ENCODE data around the gene MRPS25.
"Not testable (repeated sequence)": the region's sequence is repeated elsewhere in the genome, so short reads cannot be mapped to it uniquely, and the experiment has no call there.

MRPS25 gene

DNA sequence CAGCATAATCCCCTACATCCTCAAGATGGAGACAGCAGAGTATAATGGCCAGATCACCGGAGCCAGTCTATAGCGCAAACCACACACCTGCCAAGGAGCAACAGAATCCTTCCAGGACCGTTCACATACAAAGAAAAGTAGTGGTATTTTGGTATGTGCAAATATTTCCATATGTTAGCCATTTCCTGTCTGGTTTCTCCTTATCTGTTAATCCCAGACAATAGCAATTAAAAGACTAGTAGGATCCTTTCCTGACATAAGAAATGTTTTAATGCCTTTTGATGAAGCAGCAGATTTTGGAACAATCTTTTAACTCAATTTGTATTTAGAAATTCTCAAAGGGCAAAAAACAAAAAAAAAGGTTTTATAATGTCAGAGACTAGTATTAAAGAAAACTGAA lies 22.2 kb downstream of the MRPS25 start:
- DNase-seq, result no peak

DNA sequence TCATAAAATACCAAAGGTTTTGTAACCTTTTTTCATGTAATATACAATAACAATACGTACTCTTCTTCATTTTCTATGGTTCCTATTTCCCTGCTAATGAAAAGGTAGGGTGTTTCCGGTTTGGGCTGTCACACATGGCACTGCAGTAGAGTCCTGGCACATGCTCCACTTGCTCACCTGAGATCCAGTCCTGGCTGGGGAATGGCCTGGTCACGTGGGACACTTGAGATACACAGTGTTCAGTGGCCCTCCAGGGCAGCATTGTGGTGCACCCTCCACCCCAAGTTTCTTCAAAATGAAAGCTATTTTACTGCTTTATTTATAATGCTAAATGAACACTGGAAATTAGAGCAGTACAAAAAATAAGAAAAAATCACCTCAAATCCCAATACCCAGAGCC lies 23.2 kb downstream of the MRPS25 start:
- no peak for DNase-seq

DNA sequence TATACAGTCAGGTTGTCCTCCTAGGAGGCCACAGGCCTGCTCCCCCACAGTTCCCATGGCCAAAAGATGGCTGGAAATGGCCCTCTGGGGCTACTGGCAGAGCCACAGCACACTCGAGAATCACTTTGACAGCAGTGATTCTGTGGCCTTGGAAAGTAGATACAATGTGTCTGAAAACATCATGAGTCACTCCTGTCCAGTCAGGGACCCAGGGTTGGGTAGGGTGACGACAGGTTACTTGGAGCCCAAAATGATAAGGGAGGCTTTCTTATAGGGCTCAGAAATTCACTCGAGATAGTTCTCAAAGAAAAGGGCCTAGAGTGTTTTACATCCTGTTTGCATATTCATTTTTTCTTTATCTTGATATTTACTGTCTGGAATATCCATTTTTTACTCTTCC lies 24.3 kb downstream of the MRPS25 start:
- DNase-seq, result no peak

DNA sequence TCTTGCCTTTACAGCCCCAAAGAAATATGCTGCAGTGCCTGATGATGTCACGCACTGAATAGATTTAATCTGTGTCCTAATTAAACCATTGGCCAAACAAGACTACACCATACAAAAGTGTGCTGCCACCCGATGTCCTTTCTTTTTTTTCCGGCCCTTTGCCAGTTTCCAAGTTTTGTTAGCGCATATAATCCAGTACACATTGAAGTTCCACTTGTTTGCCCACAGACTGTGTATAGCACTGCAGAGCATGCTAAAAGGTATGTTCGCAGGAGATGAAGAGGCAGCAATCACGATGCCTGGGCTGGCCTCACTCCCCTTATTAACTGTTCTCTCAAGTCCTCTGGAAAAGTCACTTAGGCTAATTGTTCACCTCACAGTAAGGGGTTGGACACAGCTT lies 26.8 kb downstream of the MRPS25 start:
- no peak for DNase-seq

DNA sequence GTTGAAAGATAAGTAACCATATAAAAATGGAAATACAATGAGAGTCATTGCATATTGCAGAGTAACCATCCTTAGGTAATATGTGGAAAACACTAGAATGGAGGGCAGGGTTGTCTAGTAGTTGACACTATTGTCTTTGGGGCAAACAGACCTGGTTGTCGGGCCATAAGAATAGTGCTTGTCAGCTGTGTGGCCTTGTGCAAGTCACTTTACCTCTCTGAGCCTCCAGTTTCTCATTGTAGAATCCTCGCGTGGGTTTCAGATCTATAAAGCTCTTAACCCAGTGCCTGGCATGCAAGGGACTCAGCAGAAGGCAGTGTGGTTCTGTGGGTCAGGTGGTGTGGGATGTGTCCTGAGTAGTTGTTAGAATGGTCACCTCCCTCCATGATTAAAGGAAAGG lies 32.0 kb downstream of the MRPS25 start:
- no peak for DNase-seq

DNA sequence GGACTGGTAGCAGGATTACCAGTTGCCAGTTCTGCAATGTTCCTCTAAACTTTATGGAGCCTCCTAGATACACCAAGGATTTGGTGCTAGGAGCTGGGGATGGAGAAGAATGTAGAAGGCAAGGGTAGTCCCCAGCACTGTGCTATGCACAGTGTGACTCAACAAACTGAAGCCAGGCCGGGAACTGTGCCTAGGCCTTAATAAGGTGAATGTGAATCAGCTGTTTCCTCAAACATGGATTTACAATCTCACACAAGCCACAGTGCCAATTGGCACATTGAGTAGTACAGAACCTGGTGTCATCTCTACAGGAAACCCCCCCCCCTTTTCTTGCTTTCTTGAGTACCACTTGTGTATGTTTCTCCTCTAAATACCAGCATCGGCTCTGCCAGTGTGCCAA lies 32.5 kb downstream of the MRPS25 start:
- no peak for DNase-seq

DNA sequence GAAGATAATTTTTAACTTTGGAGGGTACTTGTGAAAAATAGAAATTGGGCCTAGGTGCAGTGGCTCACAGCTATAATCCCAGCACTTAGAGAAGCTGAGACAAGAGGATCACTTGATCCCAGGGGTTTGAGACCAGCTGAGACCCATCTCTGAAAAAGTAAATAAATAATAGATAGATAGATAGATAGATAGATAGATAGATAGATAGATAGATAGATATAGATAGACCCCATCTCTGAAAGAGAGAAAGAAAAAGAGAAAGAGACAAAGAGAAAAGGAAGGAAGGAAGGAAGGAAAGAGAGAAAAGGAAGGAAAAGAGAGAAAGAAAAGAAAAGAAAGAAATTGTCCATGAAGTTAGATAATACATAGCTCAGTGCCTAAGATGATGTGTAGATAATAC lies 35.5 kb downstream of the MRPS25 start:
- DNase-seq, result no peak

DNA sequence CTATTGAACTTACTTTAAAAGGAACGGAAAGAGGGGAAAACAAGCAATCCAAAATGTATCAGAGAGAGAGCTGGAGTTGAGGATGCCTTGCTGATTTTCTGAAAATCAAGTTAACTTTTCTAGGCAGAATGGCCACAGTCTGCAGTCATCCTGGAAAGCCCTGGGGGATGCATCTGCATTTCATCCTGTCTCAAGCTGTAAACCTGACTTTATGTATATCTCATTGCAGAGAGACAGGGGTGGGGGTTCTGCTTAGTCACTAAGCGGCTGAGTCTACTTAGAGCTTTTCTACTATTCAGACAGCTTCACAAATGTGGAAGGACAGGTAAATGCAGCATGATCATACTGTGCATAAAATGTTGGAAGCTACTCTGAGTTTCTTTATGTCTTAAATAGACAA lies 41.4 kb downstream of the MRPS25 start:
- no peak for DNase-seq

DNA sequence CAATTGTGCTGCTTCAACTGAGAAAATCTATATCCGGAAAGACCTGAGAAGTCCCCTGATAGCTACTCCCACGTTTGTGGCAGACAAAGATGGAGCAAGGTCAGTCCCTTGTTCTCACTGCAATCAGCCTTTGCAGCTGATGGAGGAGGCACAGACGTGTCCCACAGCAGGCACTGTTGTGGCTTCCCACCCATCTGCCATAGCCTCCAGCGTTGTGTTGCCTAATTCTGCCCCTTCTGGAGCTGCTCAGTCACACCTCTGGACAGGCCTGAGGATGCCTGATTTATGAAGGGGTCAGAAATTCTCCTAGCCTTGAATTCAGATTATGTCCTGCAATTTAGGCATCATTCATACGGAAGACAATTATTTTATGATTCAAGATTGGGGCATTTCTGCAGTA lies 41.9 kb downstream of the MRPS25 start:
- no peak for DNase-seq

DNA sequence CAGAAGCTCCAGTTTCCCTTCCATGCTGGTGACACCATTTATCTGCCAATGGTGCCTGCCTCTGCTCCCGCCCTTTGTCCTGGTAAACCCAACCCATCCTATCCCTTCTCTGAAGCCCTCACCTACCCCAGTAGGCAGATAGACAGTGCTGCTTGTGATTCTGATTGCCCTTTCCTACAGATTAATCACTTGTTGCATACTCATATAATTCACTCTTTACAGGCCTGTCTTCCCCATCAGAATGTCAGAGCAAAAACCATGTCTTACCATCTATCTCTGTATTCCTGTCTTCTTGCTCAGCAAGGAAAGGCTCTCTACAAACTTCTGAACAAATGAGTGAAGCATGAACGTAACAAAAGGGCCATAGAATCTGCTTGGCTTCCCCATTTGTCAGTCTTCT lies 47.9 kb downstream of the MRPS25 start:
- no peak for DNase-seq

DNA sequence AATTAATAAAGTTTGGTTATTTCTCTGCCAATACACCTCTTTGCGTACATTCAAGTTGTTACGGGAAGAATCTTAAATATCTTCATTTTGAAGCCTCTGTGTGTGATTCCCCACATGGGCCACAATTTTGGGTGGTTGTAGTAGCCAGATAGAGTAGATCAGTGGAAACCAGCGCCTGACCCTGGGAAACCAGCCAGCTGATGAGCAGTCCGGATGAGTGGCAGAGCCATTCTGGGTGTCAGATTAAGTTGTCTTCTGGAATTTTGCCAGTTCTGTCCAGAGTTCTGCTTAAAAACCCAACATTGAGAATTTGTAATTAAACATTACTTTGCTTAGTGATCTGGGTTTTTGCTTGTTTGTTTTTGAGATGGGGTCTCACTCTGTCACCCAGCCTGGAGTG lies 49.7 kb downstream of the MRPS25 start:
- no peak for DNase-seq

DNA sequence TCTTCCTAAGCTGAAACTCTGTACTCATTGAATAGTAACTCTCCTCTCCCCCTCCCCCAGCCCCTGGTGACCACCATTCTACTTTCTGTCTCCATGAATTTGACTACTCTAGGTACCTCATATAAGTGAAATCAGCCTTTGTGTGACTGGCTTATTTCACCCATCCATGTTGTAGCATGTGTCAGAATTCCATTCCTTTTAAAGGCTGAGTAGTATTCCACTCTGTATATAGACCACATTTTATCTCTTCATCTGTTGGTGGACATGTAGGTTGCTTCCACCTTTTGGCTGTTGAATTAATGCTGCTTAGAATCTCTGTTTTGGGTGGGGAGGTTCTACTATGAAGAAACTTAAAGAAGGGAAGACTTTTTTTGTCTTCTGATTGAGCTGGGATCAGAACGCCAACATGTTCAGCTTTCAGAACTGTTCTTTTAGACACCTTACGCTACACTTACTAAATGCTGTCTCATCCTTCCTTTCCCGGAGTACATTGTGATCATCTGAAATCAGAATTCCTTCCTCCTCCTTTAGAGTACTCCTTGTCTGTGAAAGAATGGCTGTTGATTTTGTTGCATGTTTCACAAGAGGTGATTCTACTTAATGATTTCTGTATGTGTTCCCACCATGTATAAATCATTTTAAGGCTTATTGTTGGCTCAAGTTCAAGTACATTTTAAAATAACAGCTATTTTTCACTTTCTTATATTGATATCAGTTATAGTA lies 50.3 kb downstream of the MRPS25 start:
- DNase-seq, result no peak

DNA sequence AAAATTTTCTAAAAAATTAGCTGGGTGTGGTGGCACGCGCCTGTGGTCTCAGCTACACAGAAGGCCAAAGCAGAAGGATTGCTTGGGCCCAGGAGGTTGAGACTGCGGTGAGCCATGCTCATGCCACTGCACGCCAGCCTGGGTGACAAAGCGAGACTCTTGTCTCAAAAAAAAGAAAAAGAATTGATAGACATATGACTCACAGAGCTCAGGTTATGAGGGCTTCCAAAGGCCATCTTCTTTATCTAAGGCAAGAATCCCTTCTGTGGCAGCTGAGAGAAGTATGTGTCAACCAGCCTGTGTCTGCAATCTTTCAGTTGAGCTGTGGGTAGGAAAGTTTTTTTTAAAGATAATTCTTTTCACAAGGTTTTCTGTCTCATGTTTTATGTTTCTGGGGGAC lies 53.9 kb downstream of the MRPS25 start:
- no peak for DNase-seq

DNA sequence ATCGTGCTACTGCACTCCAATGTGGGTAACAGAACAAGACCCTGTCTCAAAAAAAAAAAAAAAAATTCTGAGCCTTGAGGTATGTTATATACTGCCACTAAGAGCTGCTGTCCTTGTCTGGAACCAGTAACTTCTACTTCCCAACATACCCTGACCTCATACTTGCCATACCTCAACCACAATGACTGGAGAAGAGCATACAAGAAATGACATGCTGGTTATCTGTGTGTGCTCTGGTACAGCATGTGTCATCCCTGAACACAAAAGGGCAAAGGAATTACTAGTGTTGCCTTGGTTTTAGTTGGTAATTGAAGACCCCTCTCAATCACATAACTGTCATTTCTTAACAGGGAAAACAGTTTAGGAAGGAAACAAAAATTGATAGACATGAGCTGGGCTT lies 54.5 kb downstream of the MRPS25 start:
- no peak for DNase-seq

DNA sequence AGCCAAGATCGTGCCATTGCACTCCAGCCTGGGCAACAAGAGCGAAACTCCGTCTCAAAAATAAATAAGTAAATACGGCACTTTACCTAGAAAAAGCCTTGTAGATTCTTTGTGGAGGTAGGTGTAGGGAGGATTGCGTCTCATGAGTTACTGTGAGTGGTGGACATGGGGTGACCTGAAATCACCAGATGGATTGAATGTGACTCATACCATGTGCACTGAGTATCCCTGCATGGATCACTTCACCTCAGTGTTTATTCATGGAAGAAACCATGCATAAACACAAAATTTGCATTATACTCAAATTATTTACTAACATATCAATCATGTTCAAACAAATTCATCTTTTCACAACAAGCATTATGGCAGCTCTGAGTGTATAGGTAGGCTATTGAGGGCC lies 55.9 kb downstream of the MRPS25 start:
- DNase-seq, result no peak

DNA sequence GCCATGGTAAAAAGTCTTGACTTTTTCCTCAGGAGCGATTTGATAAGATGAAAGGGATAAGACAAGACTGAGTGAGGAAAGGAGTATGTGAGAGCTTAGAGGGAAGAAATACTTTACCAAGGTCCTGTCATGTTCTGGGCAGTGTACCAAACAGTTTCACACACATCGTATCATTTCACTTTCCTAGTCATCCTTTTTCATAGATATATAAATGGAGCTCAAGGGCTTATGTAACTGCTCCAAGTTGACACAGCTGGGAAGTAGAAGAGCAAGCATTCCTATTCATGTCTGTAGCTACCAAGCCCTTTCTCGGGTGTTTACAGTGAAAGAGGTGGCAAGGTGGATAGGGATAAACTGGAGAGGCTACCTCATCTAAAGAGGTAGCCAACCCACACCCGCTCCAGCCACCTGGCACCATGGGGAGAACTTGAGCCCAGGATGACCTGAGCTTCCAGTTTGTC lies 57.4 kb downstream of the MRPS25 start:
- DNase-seq, result no peak

DNA sequence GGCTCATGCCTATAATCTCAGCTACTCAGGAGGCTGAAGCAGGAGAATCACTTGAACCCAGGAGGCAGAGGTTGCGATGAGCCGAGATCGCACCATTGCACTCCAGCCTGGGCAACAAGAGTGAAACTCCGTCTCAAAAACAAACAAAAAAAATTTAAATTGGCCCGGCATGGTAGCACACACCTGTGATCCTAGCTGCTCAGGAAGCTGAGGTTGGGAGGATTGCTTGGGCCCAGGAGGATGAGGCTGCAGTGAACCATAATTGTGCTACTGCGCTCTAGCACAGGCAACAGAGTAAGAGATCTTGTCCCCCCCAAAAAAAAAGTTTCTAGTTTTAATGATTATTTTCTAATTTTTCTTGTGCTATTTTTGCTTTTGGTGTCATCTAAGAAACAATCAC lies 65.9 kb downstream of the MRPS25 start:
- DNase-seq, result not testable (repeated sequence)
